Measurements from ENCODE around the gene LGALS8.
"Not testable (repeated sequence)": the region's sequence is repeated elsewhere in the genome, so short reads cannot be mapped to it uniquely, and the experiment has no call there.

The LGALS8 gene

GRCh38 chr1:236501093-236501492, 22.7 kb upstream of the LGALS8 start:
- no peak for ATAC-seq
- H3K27me3 Mint-ChIP-seq: peaks cover 4% of the 10 kb centered on the region
- H3K27ac Mint-ChIP-seq: no peak overlapping the region
- H3K9me3 Mint-ChIP-seq: no peaks in the 10 kb centered on the region
- peaks cover 9% of the 10 kb centered on the region for H3K4me1 Mint-ChIP-seq
- no peak overlapping the region for H3K4me3 Mint-ChIP-seq
- H3K36me3 Mint-ChIP-seq (ENCODE audit: low read depth): no peaks in the 10 kb centered on the region
- DNase-seq: no peak

- Mint-ChIP-seq H3K27me3 (no peaks in the 10 kb centered on the region), H3K27ac (no peak overlapping the region), H3K9me3 (no peaks in the 10 kb centered on the region), H3K36me3 (ENCODE audit: low read depth) (no peaks in the 10 kb centered on the region), H3K4me3 (peak overlapping the region; percentile 38), H3K4me1 (peaks cover 9% of the 10 kb centered on the region)
- ATAC-seq (no peak), DNase-seq (no peak)
Observed at GRCh38 chr1:236502579-236502971, 21.2 kb upstream of the LGALS8 start.

- no peaks in the 10 kb centered on the region for H3K36me3 Mint-ChIP-seq (ENCODE audit: low read depth)
- H3K4me1 Mint-ChIP-seq: peaks cover 9% of the 10 kb centered on the region
- peak overlapping the region; percentile 38 for H3K4me3 Mint-ChIP-seq
- DNase-seq (peak; percentile 13), ATAC-seq (no peak)
- H3K27me3 Mint-ChIP-seq: no peaks in the 10 kb centered on the region
- no peaks in the 10 kb centered on the region for H3K9me3 Mint-ChIP-seq
- no peak overlapping the region for H3K27ac Mint-ChIP-seq
Observed at GRCh38 chr1:236502972-236503639, 20.7 kb upstream of the LGALS8 start.

GRCh38 chr1:236504338-236504737, 19.4 kb upstream of the LGALS8 start:
- peaks cover 16% of the 10 kb centered on the region for H3K4me1 Mint-ChIP-seq

GRCh38 chr1:236507022-236507700, 16.6 kb upstream of the LGALS8 start:
- no peak for ATAC-seq
- Mint-ChIP-seq H3K4me3 (no peak overlapping the region), H3K4me1 (peaks cover 16% of the 10 kb centered on the region)

More at GRCh38 chr1:236504338-236504737, 19.4 kb upstream of the LGALS8 start:
- H3K27me3 Mint-ChIP-seq; ATAC-seq; H3K27ac Mint-ChIP-seq; H3K36me3 Mint-ChIP-seq (ENCODE audit: low read depth); H3K9me3 Mint-ChIP-seq; DNase-seq; H3K4me3 Mint-ChIP-seq: not testable (repeated sequence)

GRCh38 chr1:236508593-236509027, 15.2 kb upstream of the LGALS8 start:
- Mint-ChIP-seq H3K27me3 (peaks cover 3% of the 10 kb centered on the region), H3K36me3 (ENCODE audit: low read depth) (no peaks in the 10 kb centered on the region), H3K9me3 (no peaks in the 10 kb centered on the region), H3K4me1 (peaks cover 7% of the 10 kb centered on the region), H3K27ac (no peak overlapping the region), H3K4me3 (no peak overlapping the region)
- DNase-seq: no peak
- ATAC-seq: peak; percentile 15

More at GRCh38 chr1:236507022-236507700, 16.6 kb upstream of the LGALS8 start:
- Mint-ChIP-seq H3K27me3 (peaks cover 3% of the 10 kb centered on the region), H3K9me3 (no peaks in the 10 kb centered on the region), H3K36me3 (ENCODE audit: low read depth) (no peaks in the 10 kb centered on the region), H3K27ac (no peak overlapping the region)
- DNase-seq: no peak

- Mint-ChIP-seq H3K9me3 (no peaks in the 10 kb centered on the region), H3K4me3 (no peak overlapping the region), H3K4me1 (peaks cover 7% of the 10 kb centered on the region), H3K36me3 (ENCODE audit: low read depth) (no peaks in the 10 kb centered on the region), H3K27ac (no peak overlapping the region), H3K27me3 (peaks cover 3% of the 10 kb centered on the region)
- no peak for ATAC-seq
- no peak for DNase-seq
Observed at GRCh38 chr1:236509203-236509602, 14.6 kb upstream of the LGALS8 start.

- no peak overlapping the region for H3K4me3 Mint-ChIP-seq
- H3K4me1 Mint-ChIP-seq: peaks cover 7% of the 10 kb centered on the region
- H3K27ac Mint-ChIP-seq: no peak overlapping the region
- H3K9me3 Mint-ChIP-seq: no peaks in the 10 kb centered on the region
- H3K36me3 Mint-ChIP-seq (ENCODE audit: low read depth): no peaks in the 10 kb centered on the region
- ATAC-seq (no peak), DNase-seq (no peak)
- peaks cover 3% of the 10 kb centered on the region for H3K27me3 Mint-ChIP-seq
Observed at GRCh38 chr1:236509647-236510401, 14.0 kb upstream of the LGALS8 start.

- Mint-ChIP-seq H3K9me3 (no peaks in the 10 kb centered on the region), H3K36me3 (ENCODE audit: low read depth) (no peaks in the 10 kb centered on the region), H3K27ac (no peak overlapping the region), H3K27me3 (peaks cover 3% of the 10 kb centered on the region), H3K4me1 (peaks cover 13% of the 10 kb centered on the region), H3K4me3 (no peak overlapping the region)
- ATAC-seq: no peak
- no peak for DNase-seq
Observed at GRCh38 chr1:236511735-236512418, 11.9 kb upstream of the LGALS8 start.

- no peak overlapping the region for H3K27ac Mint-ChIP-seq
- H3K36me3 Mint-ChIP-seq (ENCODE audit: low read depth): no peaks in the 10 kb centered on the region
- no peak for ATAC-seq
- H3K4me3 Mint-ChIP-seq: no peak overlapping the region
- no peaks in the 10 kb centered on the region for H3K9me3 Mint-ChIP-seq
- DNase-seq: no peak
- H3K4me1 Mint-ChIP-seq: peaks cover 8% of the 10 kb centered on the region
- no peaks in the 10 kb centered on the region for H3K27me3 Mint-ChIP-seq
Observed at GRCh38 chr1:236514703-236515442, 8.9 kb upstream of the LGALS8 start.

GRCh38 chr1:236515443-236515958, 8.3 kb upstream of the LGALS8 start:
- H3K4me3 Mint-ChIP-seq: no peak overlapping the region
- no peaks in the 10 kb centered on the region for H3K9me3 Mint-ChIP-seq
- H3K27me3 Mint-ChIP-seq: no peaks in the 10 kb centered on the region
- H3K27ac Mint-ChIP-seq: no peak overlapping the region
- DNase-seq (no peak), ATAC-seq (no peak)
- H3K36me3 Mint-ChIP-seq (ENCODE audit: low read depth): no peaks in the 10 kb centered on the region
- H3K4me1 Mint-ChIP-seq: peaks cover 8% of the 10 kb centered on the region

- DNase-seq (no peak), ATAC-seq (no peak)
- Mint-ChIP-seq H3K9me3 (no peaks in the 10 kb centered on the region), H3K4me1 (peaks cover 8% of the 10 kb centered on the region), H3K36me3 (ENCODE audit: low read depth) (no peaks in the 10 kb centered on the region), H3K27me3 (no peaks in the 10 kb centered on the region), H3K27ac (no peak overlapping the region), H3K4me3 (peak overlapping the region; percentile 27)
Observed at GRCh38 chr1:236516929-236517704, 6.7 kb upstream of the LGALS8 start.

- H3K36me3 Mint-ChIP-seq (ENCODE audit: low read depth): no peaks in the 10 kb centered on the region
- ATAC-seq (no peak), DNase-seq (no peak)
- H3K27ac Mint-ChIP-seq: no peak overlapping the region
- no peak overlapping the region for H3K4me3 Mint-ChIP-seq
- no peaks in the 10 kb centered on the region for H3K9me3 Mint-ChIP-seq
- H3K27me3 Mint-ChIP-seq: no peaks in the 10 kb centered on the region
- H3K4me1 Mint-ChIP-seq: peaks cover 12% of the 10 kb centered on the region
Observed at GRCh38 chr1:236518322-236518721, 5.5 kb upstream of the LGALS8 start.
